Raji (cell line): ENCODE results near the gene GREB1L.

Experiments used
- POLR2A ChIP-seq: IDR thresholded peaks from 2 replicates; pipeline ENCODE4 v1.6.1; 2011; ENCODE audit warnings: low read depth, low read length, control low read depth; ENCODE audit not compliant: insufficient read depth

The GREB1L gene

GRCh38 chr18:21383031-21383430 is 141.0 kb downstream of the GREB1L start:
- TF ChIP-seq POLR2A, result no peak

- TF ChIP-seq POLR2A, result no peak
Observed at GRCh38 chr18:21386523-21387240, 144.7 kb downstream of the GREB1L start.

GRCh38 chr18:21387886-21388285 is 145.9 kb downstream of the GREB1L start:
- TF ChIP-seq POLR2A, result no peak

GRCh38 chr18:21389283-21389682 is 147.3 kb downstream of the GREB1L start:
- no peak for TF ChIP-seq POLR2A

- TF ChIP-seq POLR2A, result no peak
Observed at GRCh38 chr18:21389903-21390302, 147.9 kb downstream of the GREB1L start.

- TF ChIP-seq POLR2A, result no peak
Observed at GRCh38 chr18:21391074-21391673, 149.1 kb downstream of the GREB1L start.

- no peak for TF ChIP-seq POLR2A
Observed at GRCh38 chr18:21393986-21394385, 152.0 kb downstream of the GREB1L start.

DNA sequence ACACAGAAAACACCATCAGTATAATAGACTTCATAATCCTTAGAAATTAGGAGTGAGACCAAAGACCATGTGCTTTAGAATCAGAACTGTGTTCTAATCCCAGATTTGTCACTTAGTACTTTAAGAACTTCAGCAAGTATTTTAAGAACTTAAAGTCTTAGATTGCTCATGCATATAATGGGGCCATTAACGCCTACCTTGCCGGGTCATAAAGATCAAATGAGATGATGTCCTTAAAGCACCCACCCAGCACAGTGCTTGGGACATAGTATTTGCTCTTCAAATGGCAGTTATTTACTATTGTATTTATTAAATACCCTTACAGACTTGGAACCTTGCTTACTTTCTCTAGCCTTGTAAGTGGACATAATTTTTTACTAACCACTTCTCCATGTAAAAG is 156.1 kb downstream of the GREB1L start:
- no peak for TF ChIP-seq POLR2A

GRCh38 chr18:21402272-21402671 is 160.2 kb downstream of the GREB1L start:
- TF ChIP-seq POLR2A, result no peak

DNA sequence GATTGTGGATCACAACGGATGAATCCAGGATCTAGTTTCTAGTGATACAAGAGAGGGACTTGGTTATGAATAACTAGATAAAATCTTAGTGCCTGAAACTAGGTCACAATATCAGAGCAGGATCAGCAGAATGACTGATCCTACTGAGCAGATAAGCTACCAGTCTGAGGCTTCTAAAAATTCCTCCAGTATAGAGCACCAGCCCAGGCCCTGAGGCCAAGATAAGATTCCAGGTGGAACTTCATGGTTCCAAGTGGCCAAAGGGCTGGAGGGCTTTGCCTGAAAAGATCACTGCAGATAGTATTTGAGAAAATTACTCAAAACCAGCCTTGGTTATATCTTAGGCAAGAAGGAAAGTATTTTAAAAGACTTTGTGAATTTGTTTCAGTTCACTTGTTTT is 162.4 kb downstream of the GREB1L start:
- TF ChIP-seq POLR2A, result no peak

DNA sequence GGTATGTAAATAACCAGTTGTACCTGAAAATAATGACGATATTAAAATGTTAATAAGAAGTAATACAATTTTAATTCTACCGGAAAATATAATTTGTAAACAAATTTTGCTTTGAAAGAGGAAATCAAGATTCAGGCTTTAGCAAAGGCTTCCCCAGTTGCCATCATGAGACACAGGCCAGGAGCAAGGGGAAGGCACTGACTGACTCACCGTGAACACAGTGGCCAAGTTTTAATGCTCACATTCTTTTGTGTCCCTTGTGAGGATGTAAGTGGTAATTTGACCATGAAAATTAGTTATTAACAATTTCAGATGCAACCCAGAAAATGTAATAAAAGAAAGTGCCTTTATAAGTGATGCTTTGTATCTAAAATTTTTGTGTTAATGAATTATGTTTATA is 164.1 kb downstream of the GREB1L start:
- TF ChIP-seq POLR2A, result no peak

- TF ChIP-seq POLR2A, result no peak
Observed at GRCh38 chr18:21408681-21409080, 166.6 kb downstream of the GREB1L start.

GRCh38 chr18:21433436-21433835 is 191.4 kb downstream of the GREB1L start:
- TF ChIP-seq POLR2A, result no peak

DNA sequence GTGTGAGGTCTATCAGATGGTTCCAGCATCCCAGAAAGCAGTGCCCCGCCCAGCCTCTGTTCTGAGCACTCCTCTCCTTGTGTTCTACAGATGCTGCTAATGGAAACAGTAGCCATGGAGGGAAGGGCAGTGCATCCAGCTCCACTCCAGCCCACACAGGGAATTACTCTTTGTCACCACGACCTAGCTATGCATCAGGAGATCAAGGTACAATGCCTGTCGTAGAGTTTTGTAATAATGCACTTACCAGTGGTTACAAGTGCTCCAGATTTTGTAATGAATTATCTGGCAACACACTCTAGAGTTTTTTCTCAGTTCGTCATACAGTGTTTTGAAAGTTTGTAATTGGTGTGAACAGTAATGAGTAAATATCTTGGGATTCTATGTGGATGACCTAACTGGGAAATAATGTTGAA is 197.4 kb downstream of the GREB1L start:
- TF ChIP-seq POLR2A, result no peak

- no peak for TF ChIP-seq POLR2A
Observed at GRCh38 chr18:21441670-21442069, 199.6 kb downstream of the GREB1L start.

DNA sequence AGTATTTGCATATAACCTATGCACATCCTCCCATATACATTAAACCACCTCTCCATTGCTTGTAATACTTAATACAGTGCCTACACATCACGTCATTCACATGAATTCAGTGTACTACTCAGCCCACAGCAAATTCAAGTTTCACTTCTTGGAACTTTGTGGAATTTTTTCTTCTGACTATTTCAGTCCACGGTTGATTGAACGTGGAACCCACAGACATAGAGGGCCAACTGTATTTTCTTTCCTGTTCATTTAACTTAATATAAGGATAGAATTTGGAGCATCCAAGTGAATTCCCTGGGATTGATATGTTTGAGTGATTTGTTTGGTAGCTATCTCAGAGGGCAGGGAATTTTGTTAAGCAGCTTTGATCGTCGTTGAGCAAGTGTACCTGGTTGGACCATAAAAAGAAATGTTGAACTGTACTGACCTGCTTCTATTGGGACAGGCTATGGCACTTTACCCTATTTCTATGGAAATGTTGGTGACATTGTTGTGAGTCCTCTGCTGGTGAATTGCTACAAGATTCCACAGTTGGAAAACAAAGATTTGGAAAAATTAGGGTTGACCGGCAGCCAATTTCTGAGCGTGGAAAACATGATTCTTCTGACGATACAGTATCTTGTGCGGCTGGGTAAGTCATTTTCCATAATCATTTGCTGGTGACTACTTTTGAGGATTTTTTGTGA is 201.9 kb downstream of the GREB1L start:
- TF ChIP-seq POLR2A, result no peak
